NCI-H69 (cell line): ENCODE measurements around the gene SULT4A1.
"Not testable (repeated sequence)": the region's sequence is repeated elsewhere in the genome, so short reads cannot be mapped to it uniquely, and the experiment has no call there.

Experiments
- DNase-seq: peaks from one replicate; lab custom pipeline; 2025; lab: John Stamatoyannopoulos, UW

The SULT4A1 gene, protein sequence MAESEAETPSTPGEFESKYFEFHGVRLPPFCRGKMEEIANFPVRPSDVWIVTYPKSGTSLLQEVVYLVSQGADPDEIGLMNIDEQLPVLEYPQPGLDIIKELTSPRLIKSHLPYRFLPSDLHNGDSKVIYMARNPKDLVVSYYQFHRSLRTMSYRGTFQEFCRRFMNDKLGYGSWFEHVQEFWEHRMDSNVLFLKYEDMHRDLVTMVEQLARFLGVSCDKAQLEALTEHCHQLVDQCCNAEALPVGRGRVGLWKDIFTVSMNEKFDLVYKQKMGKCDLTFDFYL

DNA sequence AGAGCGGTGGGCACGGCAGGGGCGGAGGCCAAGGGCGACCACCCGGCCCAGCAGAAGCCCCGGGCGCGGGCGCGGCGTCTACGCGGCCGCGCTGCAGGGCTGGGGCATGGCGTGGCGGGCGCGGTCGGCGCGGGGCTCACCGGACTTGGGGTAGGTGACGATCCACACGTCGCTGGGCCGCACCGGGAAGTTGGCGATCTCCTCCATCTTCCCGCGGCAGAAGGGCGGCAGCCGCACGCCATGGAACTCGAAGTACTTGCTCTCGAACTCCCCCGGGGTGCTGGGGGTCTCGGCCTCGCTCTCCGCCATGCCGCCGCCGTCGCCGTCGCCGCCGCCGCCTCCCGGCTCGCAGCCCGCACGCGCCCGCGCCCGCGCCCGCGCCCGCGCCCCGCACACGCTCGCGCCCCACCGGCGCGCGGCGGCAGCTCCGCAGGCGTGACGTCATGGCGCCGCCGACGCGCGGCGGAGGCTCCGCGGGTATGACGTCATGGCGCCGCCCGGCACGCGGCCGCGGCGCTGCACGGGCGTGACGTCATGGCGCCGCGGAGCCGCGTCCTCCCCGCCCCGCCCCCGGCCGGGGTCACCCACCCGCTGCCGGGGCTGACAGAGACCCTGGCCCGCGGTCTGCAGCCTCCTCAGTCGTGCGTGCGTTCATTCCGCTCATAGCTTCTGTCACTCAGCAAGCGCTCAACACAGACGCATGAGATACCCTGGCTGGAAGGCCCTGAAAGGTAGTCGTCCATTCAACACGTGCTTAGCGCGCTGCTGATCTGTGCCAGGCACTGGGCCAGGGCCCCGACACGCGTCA is at the start of gene SULT4A1:
Gene SULT4A1, minus strand, starts transcription at position 440 of the 808 bp plus-strand sequence. Its CDS starts 131 bp downstream, at position 309.
- DNase-seq = peak; percentile 81

DNA sequence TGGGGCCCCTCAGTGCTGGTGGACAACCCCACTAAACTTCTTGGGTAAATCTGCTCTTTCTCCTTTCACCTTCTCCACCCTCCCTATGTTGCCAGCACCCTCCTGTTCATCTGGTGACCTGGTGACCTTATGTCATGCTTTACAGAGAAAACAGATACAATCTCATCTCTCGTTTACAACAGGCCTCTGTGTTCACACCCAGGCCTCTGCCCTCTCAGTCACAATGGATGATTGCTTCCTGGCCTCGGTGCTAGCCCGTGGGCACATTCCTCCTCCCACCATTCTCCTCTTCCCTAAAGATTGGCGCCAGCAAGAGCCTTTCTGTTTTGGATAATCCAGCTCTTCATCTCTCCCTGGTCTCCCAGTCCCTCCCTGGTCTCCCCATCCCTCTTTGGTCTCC is 49.0 kb upstream of the SULT4A1 start:
- DNase-seq = no peak

DNA sequence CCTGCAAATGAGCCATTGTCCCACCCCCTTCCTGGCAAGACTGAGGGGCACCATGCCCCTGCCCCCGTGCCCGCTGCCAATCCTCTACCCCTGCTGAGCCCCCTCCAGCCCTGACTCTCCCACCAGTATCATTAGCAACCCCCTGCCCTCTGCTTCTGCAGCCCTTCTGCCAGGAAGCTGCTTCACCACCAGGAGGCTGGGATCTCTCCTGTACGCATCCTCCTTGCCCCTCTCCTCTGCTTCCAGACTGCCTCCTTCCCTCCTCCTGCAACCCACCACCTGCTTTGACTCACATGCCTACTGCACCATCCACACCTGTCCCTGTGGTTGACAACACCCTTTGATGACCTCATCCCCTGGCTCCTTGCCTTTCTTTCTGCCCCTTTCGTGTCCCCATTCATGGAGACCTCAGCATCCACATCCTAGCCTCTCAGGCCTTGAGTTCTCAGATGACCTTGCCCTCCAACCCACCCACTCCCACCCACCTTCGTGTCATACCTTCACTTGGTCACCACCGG is 47.9 kb upstream of the SULT4A1 start:
- DNase-seq = no peak

DNA sequence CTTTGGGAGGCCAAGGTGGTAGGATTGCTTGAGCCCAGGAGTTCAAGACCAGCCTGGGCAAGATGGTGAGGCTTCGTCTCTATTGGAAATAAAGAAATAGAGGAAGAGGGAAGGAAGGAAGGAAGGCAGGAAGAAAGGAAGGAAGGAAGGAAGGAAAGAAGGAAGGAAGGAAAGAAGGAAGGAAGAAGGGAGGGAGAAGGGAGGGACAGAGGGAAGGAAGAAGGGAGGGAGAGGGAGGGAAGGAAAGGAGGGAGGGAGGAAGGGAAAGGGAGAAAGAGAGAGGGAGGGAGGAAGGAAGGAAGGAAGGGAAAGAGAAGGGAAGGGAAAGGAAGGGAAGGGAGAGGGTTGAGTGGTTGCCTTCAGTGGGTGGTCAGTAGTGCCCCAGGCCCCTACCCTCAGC is 47.4 kb upstream of the SULT4A1 start:
- DNase-seq = no peak

DNA sequence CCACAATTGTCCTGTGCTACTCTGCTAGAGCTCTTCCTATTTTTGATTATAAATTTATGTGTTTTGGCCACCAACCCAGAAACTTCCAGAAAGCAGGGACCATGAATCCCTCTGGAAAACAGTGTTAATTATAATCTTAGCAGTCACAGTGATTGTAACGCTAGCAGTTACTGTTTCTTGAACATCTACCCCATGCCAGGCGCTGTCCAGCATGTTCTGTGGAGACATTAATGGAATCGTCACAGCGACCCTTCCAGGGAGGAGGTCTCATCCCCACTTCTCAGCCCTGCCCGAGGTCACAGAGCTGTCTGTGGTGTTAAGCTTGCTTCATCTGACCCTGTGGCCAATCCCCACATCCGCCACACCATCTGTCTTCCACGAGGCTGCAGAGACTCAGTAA is 43.4 kb upstream of the SULT4A1 start:
- DNase-seq = no peak

DNA sequence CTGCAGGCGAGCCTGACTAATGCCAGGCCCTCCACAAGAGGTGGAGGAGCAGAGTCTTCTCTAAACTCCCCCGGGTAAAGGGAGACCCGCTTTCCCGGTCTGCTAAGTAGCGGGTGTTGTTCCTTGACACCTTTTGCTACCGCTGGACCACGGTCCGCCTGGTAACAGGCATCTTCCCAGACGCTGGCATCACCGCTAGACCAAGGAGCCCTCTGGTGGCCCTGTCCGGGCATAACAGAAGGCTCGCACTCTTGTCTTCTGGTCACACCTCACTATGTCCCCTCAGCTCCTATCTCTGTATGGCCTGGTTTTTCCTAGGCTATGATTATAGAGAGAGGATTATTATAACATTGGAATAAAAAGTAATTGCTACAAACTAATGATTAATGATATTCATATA is 42.1 kb upstream of the SULT4A1 start:
- DNase-seq = not testable (repeated sequence)

DNA sequence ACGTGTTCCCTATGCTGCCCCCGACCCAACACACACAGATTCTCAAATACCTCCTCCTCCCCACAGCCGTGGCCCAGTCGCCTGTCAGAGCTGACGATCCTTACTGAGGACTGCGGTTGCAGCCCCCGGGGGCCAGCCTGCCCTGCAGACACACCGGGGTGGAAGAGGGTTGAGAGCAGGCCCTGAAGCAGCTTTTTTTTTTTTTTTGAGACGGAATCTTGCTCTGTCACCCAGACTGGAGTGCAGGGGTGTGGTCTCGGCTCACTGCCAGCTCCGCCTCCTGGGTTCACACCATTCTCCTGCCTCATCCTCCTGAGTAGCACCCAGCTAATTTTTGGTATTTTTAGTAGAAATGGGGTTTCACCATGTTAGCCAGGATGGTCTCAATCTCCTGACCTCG is 40.7 kb upstream of the SULT4A1 start:
- DNase-seq = not testable (repeated sequence)

DNA sequence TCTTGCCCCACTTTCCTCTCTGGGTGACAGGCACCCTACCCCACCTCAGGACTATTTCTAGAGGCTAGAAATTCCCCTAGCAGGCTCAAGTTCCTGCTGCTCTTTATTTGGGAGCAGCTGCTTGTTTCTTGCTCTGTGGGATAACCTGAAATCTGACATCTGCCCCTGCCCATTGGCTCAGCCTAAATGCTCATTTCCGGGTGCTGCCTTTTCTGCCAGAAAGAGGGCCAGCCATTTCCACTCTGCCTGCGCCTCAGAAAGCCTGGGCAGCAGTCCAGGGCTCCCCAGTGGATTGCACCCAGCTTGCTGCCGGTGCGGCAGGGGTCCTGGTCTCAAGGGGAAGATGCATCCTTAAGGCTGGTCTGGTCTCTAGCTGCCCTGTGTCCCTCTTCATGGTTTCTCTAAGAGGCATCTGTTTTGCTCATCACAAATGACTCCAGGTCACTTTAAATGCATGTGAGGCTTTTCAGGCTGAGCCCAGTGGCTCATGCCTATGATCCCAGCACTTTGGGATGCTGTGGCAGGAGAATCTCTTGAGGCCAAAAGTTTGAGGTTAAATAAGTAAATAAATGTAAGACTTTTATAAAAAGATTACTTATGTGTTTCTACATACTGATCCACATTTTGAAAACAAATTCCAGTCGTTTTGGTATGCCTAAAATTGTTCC is 39.8 kb upstream of the SULT4A1 start:
- no peak for DNase-seq

DNA sequence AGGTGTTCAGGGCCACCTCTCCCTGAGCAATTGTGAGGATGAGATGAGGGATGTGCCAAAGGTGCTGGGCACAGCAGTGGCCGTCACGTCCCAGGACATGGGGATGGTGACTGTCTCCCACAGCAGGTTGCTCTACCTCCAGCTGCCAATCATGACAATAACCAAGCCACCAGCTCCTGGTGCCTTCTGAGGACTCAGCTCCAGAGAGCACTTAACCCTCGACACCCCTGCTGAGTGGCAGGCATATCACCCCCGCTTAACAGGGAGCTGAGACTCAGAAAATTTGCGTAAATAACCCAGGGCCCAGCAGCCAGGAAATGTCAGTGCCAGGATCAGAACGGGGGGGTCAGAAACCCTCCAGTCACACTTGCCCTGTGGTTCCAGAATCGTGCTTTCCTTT is 37.9 kb upstream of the SULT4A1 start:
- no peak for DNase-seq

DNA sequence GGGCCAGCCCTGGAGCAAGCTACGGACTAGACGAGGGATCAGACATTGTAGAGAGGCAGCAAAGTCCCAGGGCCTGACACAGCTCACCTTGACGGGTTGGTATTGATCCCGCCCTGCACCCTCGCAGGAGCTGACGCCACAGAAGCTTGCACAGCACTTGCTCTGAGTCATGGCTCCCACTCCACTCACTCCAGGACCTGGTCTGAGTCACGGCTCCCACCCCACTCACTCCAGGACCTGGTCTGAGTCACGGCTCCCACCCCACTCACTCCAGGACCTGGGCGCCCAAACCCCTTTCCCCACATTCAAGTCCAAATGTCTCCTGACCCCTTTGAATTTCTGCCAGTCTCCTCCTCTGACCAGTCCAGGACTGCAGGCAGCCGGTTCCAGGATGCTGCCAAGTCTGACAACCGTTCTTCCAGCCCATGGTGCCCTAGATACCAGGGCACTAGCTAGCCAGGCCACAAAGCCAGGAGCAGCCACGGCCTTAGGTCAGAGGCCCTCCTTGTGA is 35.5 kb upstream of the SULT4A1 start:
- DNase-seq = no peak

DNA sequence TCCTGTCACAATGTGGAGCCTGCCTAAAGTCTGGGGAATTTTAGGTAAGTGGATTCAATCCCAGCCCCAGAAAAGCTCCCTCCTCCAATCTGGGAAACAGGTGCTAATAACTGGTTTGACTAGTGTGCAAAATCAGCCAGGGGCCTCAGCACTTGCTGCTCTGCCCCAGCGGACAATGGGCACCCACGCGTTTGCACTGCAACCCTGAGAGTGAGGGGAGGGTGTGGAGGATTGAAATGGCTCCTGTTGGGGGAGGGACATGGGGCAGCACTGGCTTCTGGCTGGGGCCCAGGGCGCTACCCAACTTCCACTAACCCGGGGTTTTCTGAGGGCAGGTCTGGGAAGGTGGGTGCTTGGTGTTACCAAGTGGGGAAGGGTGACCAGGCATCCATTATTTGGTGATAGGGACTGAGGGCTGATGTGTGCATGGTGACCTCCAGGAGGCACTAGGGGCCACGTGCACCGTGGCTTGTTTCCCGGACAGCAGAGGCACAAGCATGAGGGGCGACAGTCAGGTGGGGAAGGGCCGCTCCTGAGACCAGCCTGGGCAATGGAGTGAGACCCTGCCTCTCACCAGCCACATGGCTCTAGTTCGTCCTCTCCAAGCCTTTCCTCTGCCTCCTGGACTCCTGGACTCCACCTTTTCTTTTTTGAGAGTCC is 33.8 kb upstream of the SULT4A1 start:
- no peak for DNase-seq

DNA sequence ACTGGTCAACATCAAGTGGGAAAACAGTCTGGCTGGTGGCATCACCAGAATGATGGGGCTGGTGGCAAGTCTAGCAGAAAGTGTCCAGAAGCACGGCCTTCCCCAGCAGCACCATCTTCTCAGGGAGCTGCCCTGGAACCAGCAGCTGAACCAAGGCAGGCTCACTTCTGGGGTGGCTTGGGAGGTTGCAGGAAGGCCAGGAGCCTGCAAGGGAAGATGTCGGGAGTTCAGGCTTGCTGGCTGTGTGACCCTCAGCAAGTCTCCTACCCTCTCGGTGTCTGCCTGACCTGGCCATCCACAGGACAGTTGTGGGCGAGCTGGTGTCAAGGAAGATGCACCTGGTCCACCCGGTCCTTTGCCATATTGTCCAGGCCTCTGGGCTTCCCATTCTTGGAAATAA is 31.8 kb upstream of the SULT4A1 start:
- no peak for DNase-seq

DNA sequence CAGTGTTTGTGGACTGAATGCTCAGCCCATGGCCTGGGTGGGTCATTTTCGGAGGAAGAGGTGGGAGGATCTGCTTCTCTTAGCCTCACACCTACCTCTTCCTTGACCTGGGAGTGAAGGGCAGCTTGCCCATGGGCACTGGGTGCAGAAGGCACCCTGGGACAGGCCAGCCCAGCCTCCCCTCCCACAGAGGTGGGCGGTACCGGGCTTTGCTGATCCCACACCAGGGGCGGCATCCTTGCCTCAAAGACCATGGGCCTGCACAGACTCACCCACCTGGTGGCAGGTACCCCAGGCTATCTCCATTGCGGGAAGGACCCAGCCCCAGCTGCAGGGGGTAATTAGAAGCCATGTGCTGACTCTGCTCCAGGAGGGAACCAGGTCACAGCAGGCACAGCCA is 31.0 kb upstream of the SULT4A1 start:
- no peak for DNase-seq

DNA sequence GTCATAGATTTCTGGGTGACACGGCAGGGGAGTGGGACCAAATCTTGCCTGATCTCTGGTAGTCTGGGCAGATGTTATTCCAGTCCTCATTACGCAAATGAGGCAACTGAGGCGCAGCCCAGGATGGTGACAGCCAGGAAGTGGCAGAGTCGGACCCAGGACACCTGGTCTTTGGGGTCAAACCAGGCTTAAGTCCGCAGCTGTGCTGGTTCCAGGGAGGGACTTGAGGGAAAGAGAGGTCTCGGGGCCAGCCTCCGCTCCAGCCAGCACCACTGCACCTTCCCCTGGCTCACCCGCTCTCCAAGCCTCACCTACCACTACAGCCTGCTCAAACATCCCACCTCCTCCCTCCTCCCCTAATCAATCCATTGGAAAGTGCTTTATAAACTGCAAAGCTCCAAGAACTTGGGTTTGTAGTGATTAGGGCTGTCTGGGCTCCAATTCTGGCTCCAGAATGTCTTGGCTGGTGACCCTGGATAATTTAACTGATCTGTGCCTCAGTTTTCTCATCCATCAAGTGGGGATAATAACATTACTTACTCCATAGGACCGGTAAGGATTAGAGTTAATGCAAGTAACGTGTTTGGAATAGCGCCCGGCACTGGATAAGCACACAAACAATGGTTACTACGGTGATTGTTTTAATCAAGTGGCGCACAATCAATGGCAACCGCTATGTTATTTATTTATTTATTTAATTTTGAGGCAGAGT is 30.0 kb upstream of the SULT4A1 start:
- DNase-seq = no peak

DNA sequence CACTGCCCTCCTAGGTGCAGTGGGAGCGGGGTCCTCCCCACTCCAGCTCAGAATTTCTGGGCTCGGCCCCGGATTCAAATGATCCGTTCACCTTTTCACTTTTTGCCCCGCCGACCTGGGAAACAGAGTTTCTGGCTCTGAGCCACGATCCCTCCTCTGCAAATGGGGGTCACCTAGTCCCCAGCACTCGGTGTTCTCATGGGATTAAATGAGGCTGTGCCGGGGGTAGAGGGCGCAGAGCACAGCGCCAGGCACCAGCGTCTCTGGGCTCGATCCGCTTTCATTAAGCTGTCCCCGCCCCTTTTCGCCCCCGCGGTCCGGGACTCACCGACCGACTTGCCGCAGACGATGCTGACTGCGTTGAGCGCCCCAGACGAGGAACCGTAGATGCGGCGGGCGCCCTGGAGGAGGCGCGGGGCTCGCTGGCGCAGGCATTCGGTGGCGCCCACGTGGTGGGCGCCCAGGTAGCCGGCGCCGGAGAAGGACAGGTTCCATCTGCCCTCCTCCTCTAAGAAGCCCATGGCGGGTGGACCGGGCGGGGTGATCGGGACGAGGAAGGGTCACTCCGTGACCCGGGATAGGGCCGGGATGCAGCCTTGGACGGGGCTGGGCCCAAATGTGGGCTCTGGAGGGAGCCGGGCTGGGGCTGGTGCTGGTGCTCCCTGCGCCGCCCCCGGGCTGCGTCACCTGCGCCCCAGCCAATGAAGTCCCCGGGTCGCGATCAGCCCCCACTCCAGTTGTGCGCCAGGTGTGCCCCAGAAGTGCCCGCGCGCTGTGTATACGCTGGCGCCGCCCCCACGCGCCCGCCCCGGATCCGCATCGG is 29.3 kb upstream of the SULT4A1 start, which contains the start of gene PNPLA5:
Gene PNPLA5, minus strand, starts transcription at position 654 of the 823 bp plus-strand sequence. Its CDS starts 133 bp downstream, at position 521.
- peak; percentile 48 for DNase-seq

DNA sequence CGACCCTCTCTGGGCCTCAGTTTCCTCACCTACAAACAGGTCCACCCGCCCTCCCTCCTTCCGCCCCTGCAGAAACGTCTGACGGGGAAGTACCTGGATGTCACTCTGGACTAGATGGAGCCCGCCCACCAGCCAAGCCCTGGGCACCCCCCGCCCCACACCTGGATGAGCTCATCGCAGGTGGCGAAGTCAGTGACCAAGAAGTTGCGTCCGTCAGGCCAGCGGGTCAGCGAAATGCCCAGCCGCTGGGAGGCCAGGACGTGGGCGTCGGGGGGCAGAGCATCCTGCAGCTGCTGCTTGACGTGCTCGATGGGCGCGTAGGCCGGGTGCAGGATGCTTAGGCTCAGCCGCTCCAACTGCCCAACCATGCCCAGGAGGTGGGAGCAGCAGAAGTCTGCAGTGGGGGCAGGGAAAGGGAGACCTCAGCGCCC is 28.6 kb upstream of the SULT4A1 start:
- DNase-seq = peak; percentile 28

DNA sequence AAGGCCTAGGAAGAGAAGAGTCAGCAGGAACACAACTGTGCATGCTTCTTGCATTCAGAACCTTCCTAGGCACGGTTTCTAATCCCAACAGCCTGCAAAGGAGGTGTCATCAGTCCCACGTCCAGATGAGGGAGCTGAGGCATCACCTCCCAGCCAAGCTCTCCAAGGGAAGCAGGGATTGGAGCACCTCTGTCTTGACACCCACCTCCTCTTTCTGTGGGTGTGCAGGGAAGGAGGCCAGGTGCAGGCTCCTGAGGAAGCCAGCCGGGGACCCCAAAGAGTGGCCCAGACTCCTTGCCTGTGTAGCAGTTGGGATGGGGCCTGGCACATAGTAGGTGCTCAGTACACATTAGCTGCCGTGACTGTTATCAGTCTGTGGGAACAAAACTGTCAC is 27.5 kb upstream of the SULT4A1 start:
- DNase-seq = no peak

DNA sequence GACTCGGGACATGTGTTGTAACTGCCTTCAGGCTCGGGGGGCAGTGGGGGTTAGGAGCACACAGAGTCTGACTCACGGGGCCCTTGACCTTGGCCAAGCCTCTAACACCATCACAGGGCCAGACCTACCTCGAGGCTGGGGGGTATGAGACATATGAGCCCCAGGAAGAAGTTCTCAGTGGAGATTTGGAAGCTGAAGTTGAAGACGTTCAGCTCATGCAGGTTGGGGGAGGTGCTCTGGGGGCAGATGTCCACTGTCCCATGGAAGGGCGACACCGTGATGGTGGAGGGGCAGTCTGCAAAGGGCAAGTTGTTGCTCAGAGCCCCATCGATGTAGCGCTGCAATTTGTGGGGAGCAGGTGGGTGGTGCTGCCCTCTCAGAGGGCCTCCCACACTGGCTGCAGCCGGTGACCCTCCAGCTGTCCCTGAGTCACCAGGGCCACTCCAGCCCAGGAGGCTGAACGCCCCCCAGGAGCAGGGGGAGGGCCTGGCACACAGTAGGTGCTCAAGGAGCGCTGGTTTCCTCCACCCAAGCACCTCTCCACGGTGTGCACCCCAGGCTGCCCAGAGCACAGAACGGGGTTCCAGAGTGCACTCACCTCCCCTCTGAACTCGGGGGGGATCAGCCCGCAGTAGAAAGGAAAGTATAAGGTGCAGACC is 27.0 kb upstream of the SULT4A1 start:
- no peak for DNase-seq

DNA sequence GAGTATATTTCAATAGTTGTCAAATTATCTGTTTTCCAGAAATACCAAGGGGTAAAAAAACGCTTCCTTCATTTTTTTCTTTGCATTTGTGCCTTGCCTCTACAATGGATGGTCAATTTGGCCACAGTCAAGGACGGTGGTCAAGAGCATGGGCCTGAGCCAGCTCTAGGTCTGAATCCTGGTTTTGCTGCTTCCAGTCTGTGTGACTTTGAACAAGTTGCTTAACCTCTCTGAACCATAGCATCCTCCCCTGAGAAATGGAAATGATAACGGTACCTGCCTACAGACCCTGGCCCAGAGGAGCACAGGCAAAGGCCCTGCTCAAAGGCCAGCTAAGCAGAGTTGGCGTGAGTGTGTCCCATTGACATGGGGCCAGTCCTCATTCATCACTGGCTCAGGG is 26.4 kb upstream of the SULT4A1 start:
- no peak for DNase-seq

DNA sequence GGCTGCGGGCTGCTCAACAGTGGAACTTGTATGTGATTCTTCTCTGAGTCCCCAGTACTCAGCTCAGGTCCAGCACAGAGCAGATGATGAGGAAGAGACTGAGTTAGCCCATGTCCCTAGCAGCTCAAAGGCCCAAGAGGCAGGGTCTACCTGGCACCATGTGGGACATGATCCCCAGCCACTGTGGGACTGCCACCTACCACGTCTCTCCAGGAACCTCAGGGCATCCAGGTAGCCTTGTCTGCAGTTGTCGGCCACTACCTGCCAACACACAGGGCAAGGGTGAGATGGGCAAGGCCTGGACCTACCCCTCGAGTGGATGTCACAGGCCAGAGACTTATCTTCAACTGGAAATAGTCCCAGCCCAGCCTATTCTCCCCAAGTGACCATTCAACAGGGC is 25.1 kb upstream of the SULT4A1 start:
- DNase-seq = no peak
